ENCODE measurements around the gene CRK.
"Not testable (repeated sequence)": the region's sequence is repeated elsewhere in the genome, so short reads cannot be mapped to it uniquely, and the experiment has no call there.

Gene CRK

DNA sequence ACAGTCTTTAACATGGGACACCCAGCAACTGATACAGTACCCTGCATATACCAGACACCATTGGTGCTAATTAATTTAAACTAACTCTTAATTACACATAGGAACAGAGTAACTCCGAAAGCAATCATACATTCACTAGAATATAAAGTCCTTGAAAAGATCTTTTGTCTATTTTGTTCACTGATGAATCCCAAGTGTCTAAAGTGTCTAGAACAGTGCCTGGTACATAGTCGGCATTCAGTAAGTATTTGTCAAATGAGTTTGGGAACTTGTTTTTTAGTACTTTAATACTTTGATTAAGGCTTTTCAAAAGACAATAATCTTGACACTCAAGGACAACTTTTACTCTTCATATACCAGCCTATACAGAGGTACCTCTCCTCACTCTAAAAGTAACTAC lies 69.8 kb downstream of the CRK start:
- TF ChIP-seq, protein P1, sequence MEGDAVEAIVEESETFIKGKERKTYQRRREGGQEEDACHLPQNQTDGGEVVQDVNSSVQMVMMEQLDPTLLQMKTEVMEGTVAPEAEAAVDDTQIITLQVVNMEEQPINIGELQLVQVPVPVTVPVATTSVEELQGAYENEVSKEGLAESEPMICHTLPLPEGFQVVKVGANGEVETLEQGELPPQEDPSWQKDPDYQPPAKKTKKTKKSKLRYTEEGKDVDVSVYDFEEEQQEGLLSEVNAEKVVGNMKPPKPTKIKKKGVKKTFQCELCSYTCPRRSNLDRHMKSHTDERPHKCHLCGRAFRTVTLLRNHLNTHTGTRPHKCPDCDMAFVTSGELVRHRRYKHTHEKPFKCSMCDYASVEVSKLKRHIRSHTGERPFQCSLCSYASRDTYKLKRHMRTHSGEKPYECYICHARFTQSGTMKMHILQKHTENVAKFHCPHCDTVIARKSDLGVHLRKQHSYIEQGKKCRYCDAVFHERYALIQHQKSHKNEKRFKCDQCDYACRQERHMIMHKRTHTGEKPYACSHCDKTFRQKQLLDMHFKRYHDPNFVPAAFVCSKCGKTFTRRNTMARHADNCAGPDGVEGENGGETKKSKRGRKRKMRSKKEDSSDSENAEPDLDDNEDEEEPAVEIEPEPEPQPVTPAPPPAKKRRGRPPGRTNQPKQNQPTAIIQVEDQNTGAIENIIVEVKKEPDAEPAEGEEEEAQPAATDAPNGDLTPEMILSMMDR (IDR thresholded peaks at IDR 0.05; ENCODE audit: low read depth, low read length), result no peak
- H3K4me1 ChIP-seq, result peaks cover 4% of the 10 kb centered on the region; the same call in 1 of the 2 replicates
- no peak overlapping the region for H3K4me3 ChIP-seq (ENCODE audit: low read depth, low read length)

DNA sequence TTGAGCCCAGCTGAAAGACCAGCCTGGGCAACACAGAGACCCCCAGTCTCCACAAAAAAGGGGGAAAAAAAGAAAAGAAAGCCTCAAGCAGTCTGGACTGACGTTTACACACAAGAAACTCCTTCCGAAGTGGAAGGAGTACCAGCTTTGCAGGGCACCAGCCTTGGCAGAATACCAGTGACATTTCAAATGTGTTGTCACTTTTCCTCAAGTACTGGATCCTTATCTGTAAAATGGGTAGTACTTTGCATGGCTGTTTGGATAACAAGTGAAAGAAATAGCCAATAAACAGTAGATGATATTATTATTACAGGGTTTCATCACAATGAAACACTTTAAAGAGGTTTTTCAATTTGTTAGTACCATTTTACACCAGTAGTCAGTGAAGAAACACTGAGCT lies 70.2 kb downstream of the CRK start:
- Histone ChIP-seq H3K4me1 (peaks cover 4% of the 10 kb centered on the region; the same call in 1 of the 2 replicates), H3K36me3 (peaks cover 3% of the 10 kb centered on the region; the same call in 1 of the 2 replicates), H3K4me3 (ENCODE audit: low read depth, low read length) (no peak overlapping the region), H3K27me3 (no peaks in the 10 kb centered on the region), H3K9me3 (no peaks in the 10 kb centered on the region)
- no peak for DNase-seq
- TF ChIP-seq, protein P1 (IDR thresholded peaks at IDR 0.05; ENCODE audit: low read depth, low read length), result no peak

More for the DNA sequence above, 69.8 kb downstream of the CRK start:
- DNase-seq, result no peak
- no peaks in the 10 kb centered on the region for H3K9me3 ChIP-seq
- no peaks in the 10 kb centered on the region for H3K27me3 ChIP-seq
- peaks cover 3% of the 10 kb centered on the region; the same call in 1 of the 2 replicates for H3K36me3 ChIP-seq

DNA sequence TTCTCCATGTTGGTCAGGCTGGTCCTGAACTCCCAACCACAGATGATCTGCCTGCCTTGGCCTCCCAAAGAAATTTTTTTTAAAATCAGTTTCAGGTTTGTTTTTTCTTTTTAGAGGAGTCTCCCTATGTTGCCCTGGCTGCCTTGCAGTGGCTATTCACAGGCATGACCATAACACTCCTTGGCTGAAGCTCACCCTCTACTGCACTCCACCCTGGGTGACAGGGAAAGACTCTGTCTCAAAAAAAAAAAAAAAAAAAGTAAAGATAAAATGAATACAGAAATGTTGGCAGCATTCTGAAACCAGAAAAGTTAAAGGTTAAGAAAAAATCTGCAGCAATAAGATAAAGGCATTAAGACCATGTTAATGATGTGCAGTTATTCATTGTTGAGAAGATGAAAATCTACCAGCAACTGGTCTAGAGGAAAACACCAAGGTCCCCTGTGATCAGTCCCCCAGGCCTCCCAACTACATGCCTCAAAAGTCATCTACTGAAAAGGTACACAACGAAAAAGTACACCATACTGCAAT lies 71.1 kb downstream of the CRK start:
- TF ChIP-seq, protein P1 (IDR thresholded peaks at IDR 0.05; ENCODE audit: low read depth, low read length), result no peak
- Histone ChIP-seq H3K9me3 (no peaks in the 10 kb centered on the region), H3K4me3 (ENCODE audit: low read depth, low read length) (no peak overlapping the region), H3K27me3 (no peaks in the 10 kb centered on the region), H3K36me3 (peaks cover 3% of the 10 kb centered on the region; the same call in 1 of the 2 replicates), H3K4me1 (no peaks in the 10 kb centered on the region)
- no peak for DNase-seq

DNA sequence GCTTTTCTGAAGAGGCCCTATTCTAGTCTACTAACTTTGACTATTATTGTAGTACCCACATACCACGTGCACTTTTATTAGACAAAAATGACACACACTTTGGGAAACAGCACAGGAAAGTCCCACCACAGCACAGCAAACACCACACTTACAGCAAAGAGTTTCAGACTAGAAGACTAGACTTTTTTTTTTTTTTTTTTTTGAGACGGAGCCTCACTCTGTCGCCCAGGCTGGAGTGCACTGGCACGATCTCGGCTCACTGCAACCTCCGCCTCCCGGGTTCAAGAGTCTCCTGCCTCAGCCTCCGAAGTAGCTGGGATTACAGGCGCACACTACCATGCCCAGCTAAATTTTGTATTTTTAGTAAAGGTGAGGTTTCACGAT lies 76.1 kb downstream of the CRK start:
- H3K9me3 ChIP-seq, result no peaks in the 10 kb centered on the region
- no peak overlapping the region for H3K4me3 ChIP-seq (ENCODE audit: low read depth, low read length)
- H3K4me1 ChIP-seq, result no peaks in the 10 kb centered on the region
- DNase-seq, result no peak
- H3K36me3 ChIP-seq, result 0 out of 2 replicates have a peak, but pooled peaks cover 3% of the 10 kb centered on the region
- TF ChIP-seq, protein P1 (IDR thresholded peaks at IDR 0.05; ENCODE audit: low read depth, low read length), result no peak
- H3K27me3 ChIP-seq, result no peaks in the 10 kb centered on the region

DNA sequence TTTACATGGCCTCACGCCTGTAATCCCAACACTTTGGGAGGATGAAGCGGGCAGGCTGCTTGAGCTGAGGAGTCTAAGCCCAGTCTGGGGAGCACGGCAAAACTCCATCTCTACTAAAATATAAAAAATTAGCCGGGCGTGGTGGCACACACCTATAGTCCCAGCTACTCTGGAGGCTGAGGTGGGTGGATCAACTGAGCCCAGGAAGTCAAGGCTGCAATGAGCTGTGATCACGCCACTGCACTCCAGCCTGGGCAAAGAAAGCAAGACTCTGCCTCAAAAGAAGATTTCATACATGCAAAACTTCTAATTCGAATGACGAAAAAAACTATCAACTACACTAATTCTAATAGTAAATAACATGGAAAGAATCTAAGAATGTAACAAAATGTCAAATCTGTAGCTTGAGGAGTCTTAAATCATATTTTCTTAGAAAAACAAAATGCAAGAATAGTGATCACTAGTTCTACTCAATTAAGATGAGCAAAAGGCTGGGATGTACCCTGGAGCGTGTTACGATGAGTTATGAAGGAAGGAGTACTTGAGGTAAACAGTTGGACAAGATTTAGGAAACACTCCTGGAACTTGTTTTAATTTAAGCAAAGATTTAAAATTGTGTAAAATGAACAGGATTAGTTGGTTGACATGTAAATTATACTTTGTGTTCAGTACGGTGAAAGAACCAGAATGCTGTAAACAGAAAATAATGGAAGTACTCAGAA lies 76.7 kb downstream of the CRK start:
- TF ChIP-seq, protein P1 (IDR thresholded peaks at IDR 0.05; ENCODE audit: low read depth, low read length), result no peak
- Histone ChIP-seq H3K27me3 (no peaks in the 10 kb centered on the region), H3K9me3 (no peaks in the 10 kb centered on the region), H3K36me3 (0 out of 2 replicates have a peak, but pooled peaks cover 3% of the 10 kb centered on the region), H3K4me3 (ENCODE audit: low read depth, low read length) (no peak overlapping the region), H3K4me1 (no peaks in the 10 kb centered on the region)
- no peak for DNase-seq

DNA sequence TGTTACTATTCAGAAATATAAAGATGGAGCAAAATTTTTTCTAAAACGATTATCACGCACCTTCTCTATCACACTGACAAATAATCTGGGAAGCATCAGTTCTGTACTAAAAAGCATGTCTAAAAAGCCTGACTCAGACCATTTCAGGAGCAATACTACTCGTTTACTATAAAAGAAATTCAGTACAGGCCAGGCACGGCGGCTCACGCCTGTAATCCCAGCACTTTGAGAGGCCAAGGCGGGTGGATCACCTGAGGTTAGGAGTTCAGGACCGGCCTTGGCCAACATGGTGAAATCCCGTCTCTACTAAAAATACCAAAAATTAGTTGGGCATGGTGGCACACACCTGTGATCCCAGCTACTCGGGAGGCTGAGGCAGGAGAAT lies 77.6 kb downstream of the CRK start:
- H3K4me1 ChIP-seq; H3K27me3 ChIP-seq; H3K36me3 ChIP-seq; DNase-seq; H3K4me3 ChIP-seq (ENCODE audit: low read depth, low read length); H3K9me3 ChIP-seq: not testable (repeated sequence)
